AG09309 (cell line): Measurements from ENCODE around the gene CYP2R1.
A peak's percentile ranks its signal among the peaks of the same experiment; 100 is the strongest.

Experiments
- DNase-seq: peaks from one replicate; pipeline ENCODE4 v3.0.0-alpha.2; 2010; ENCODE audit warnings: low read depth
- H3K4me3 ChIP-seq: 2 replicates; pipeline ENCODE4 v1.5.1; 2011; ENCODE audit warnings: mild to moderate bottlenecking, low read depth, low read length, moderate library complexity; ENCODE audit not compliant: control insufficient read depth
- CTCF ChIP-seq: IDR thresholded peaks from 2 replicates; pipeline ENCODE4 v1.5.1; 2011; ENCODE audit warnings: mild to moderate bottlenecking, low read depth, low read length, inconsistent platforms; ENCODE audit not compliant: insufficient read depth, control insufficient read depth; ENCODE audit errors: missing control alignments

Gene CYP2R1

GRCh38 chr11:14924318-14924717 is 32.3 kb upstream of the CYP2R1 start:
- TF ChIP-seq CTCF = no peak
- DNase-seq = no peak
- no peak overlapping the region for H3K4me3 ChIP-seq

GRCh38 chr11:14916403-14916802 is 24.4 kb upstream of the CYP2R1 start:
- no peak for TF ChIP-seq CTCF
- no peak overlapping the region for H3K4me3 ChIP-seq
- DNase-seq = no peak

GRCh38 chr11:14914536-14914935 is 22.5 kb upstream of the CYP2R1 start:
- TF ChIP-seq CTCF = no peak
- DNase-seq = no peak
- H3K4me3 ChIP-seq = no peak overlapping the region

- DNase-seq = no peak
- peak; percentile 66 for TF ChIP-seq CTCF
- no peak overlapping the region for H3K4me3 ChIP-seq
Measured at GRCh38 chr11:14908214-14908880, 16.3 kb upstream of the CYP2R1 start.

GRCh38 chr11:14907411-14908213 is 15.6 kb upstream of the CYP2R1 start:
- TF ChIP-seq CTCF = peak; percentile 79
- no peak for DNase-seq
- no peak overlapping the region for H3K4me3 ChIP-seq

GRCh38 chr11:14906993-14907392 is 15.0 kb upstream of the CYP2R1 start:
- DNase-seq = no peak
- TF ChIP-seq CTCF = no peak
- H3K4me3 ChIP-seq = no peak overlapping the region
